Measurements from ENCODE around the gene ABTB2. TPM values are rescaled to one million over a fixed set of nuclear protein-coding genes. Genes with fewer than 3 reads are reported as not detected.

The ABTB2 gene
- total RNA-seq, 1 donor from 2014 or later: 72.8 TPM

GRCh38 chr11:34175284-34176019 is 182.4 kb downstream of the ABTB2 start:
- Mint-ChIP-seq H3K4me3 (ENCODE audit: unreplicated experiment) (peak overlapping the region; percentile 42), H3K27ac (ENCODE audit: unreplicated experiment) (no peak overlapping the region), H3K36me3 (ENCODE audit: low read depth, unreplicated experiment) (peaks cover 27% of the 10 kb centered on the region), H3K9me3 (ENCODE audit: unreplicated experiment) (no peaks in the 10 kb centered on the region), H3K27me3 (ENCODE audit: unreplicated experiment) (peaks cover 6% of the 10 kb centered on the region), H3K4me1 (ENCODE audit: unreplicated experiment) (peaks cover 37% of the 10 kb centered on the region)
- DNase-seq (ENCODE audit: low spot score): no peak
- TF ChIP-seq CTCF (IDR thresholded peaks at IDR 0.05; ENCODE audit: unreplicated experiment): no peak

- Mint-ChIP-seq H3K4me1 (ENCODE audit: unreplicated experiment) (peaks cover 46% of the 10 kb centered on the region), H3K9me3 (ENCODE audit: unreplicated experiment) (no peaks in the 10 kb centered on the region), H3K27me3 (ENCODE audit: unreplicated experiment) (peaks cover 12% of the 10 kb centered on the region), H3K4me3 (ENCODE audit: unreplicated experiment) (no peak overlapping the region), H3K27ac (ENCODE audit: unreplicated experiment) (no peak overlapping the region), H3K36me3 (ENCODE audit: low read depth, unreplicated experiment) (peaks cover 31% of the 10 kb centered on the region)
- peak; percentile 74 for TF ChIP-seq CTCF (IDR thresholded peaks at IDR 0.05; ENCODE audit: unreplicated experiment)
- DNase-seq (ENCODE audit: low spot score): peak; percentile 89
Measured at GRCh38 chr11:34174412-34175041, 183.3 kb downstream of the ABTB2 start.

- H3K4me3 Mint-ChIP-seq (ENCODE audit: unreplicated experiment): no peak overlapping the region
- peaks cover 15% of the 10 kb centered on the region for H3K27me3 Mint-ChIP-seq (ENCODE audit: unreplicated experiment)
- TF ChIP-seq CTCF (IDR thresholded peaks at IDR 0.05; ENCODE audit: unreplicated experiment): no peak
- DNase-seq (ENCODE audit: low spot score): no peak
- peaks cover 39% of the 10 kb centered on the region for H3K36me3 Mint-ChIP-seq (ENCODE audit: low read depth, unreplicated experiment)
- no peak overlapping the region for H3K27ac Mint-ChIP-seq (ENCODE audit: unreplicated experiment)
- no peaks in the 10 kb centered on the region for H3K9me3 Mint-ChIP-seq (ENCODE audit: unreplicated experiment)
- H3K4me1 Mint-ChIP-seq (ENCODE audit: unreplicated experiment): peaks cover 43% of the 10 kb centered on the region
Measured at GRCh38 chr11:34173050-34173449, 184.8 kb downstream of the ABTB2 start.

GRCh38 chr11:34169686-34170085 is 188.1 kb downstream of the ABTB2 start:
- Mint-ChIP-seq H3K27me3 (ENCODE audit: unreplicated experiment) (peaks cover 23% of the 10 kb centered on the region), H3K36me3 (ENCODE audit: low read depth, unreplicated experiment) (peaks cover 58% of the 10 kb centered on the region), H3K4me3 (ENCODE audit: unreplicated experiment) (peak overlapping the region; percentile 66), H3K4me1 (ENCODE audit: unreplicated experiment) (peaks cover 23% of the 10 kb centered on the region), H3K27ac (ENCODE audit: unreplicated experiment) (no peak overlapping the region), H3K9me3 (ENCODE audit: unreplicated experiment) (no peaks in the 10 kb centered on the region)
- no peak for TF ChIP-seq CTCF (IDR thresholded peaks at IDR 0.05; ENCODE audit: unreplicated experiment)
- no peak for DNase-seq (ENCODE audit: low spot score)
